HG03060 (cell line): ENCODE results near the gene OR4D1.

Source experiments
- ATAC-seq: cut with Tn5 transposase; IDR thresholded peaks from one replicate; pipeline ENCODE4 v1.9.1; 2021; ENCODE audit warnings: low read depth, moderate number of reproducible peaks; ENCODE audit not compliant: unreplicated experiment

OR4D1 gene

DNA sequence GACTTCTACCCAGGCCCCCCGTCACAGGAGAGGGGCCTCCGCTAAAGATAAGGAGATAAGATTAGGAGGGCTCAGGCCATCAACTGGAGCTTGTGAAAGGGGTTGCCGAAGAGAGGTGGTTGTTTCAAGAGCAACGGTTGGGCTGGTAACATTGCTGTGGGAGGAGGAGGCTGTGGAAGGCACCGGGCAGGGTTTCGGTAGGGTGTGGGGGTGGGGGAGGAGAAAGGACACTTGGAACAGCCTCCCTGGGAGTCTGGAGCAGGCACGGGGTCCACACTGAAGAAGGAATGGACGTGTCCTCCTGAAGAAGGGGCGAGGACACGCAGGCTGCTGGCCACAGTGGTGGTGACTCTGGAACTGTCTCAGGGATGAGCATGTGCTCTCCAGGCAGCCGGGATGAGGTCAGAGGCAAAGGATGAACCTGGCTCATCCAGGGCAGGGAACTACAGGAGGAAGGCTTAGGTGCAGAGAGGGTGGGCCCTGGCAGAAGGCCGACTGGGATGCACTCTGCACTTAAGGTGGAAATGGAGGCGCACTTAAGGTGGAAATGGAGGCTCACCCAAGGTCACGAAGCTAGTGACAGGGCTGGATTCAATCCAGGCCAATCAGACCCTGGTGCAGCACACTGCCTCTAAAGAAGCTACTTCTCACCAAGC, 43.2 kb downstream of the OR4D1 start:
- ATAC-seq, result no peak

DNA sequence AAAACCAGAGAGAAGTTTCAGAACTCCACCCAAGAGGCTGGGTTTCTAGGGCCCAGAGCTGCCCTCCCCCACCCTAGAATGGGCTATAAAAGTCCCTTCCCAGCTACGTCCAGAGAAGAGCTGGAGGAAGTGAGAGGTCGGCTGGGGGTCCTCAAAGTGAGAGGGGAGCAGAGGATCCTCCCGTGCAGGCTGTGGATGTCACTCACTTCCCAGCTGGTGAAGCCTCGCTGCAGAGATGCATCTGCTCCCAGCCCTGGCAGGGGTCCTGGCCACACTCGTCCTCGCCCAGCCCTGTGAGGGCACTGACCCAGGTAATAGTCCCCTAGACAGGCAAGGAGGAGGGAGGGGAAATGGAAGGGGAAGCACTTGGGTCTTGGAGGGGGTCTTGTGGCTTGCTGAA, 44.4 kb downstream of the OR4D1 start, which contains the start of gene EPX:
Gene EPX, plus strand, starts transcription at position 115 of the 400 bp plus-strand sequence. Its CDS starts 121 bp downstream, at position 236.
- no peak for ATAC-seq

DNA sequence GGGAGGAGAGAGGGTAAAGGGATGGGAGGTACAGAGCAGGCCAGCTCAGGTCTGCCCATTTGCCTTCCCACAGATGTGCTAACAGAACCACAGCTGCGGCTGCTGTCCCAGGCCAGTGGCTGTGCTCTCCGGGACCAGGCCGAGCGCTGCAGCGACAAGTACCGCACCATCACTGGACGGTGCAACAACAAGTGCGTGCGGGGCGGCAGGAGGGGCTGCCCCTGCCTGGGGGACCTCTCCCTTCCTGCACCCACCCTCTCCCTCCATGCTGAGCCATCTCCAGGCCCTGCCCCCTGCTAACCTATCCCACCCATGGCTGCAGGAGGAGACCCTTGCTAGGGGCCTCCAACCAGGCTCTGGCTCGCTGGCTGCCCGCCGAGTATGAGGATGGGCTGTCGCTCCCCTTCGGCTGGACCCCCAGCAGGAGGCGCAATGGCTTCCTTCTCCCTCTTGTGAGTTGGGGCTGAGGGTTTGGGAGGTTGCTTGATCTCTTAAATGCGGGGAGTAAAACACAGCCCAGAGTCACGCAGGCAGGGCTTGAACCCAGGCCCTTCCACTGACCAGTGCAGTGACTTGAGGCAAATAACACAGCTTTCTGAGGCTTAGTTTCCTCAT, 45.6 kb downstream of the OR4D1 start:
- ATAC-seq, result no peak

DNA sequence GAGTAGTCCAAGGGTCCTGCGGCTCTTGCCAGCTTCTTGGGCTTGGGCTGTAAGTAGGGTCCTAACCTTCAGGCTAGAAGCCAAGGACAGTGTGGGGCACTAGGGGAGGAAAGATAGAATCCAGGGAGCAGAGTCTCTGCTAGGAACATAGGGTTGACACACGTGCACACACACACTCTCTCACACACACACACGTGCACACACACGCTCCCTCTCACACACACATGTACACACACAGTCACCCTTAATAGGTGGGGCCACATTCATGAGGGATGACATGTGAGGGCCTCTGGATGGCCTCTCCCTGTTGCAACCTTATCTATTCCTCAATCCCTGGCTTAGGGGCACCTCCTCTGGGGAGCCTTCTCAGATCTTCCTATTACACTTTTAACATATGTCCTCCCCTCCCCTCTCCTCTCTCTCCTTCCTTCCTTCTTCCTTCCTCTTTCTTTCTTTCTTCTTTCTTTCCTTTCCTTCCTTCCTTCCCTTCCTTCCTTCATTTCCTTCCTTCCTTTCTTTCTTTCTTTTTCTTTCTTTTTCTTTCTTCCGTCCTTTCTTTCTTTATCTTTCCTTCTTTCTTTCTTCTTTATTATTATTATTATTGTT, 47.4 kb downstream of the OR4D1 start:
- ATAC-seq, result no peak

DNA sequence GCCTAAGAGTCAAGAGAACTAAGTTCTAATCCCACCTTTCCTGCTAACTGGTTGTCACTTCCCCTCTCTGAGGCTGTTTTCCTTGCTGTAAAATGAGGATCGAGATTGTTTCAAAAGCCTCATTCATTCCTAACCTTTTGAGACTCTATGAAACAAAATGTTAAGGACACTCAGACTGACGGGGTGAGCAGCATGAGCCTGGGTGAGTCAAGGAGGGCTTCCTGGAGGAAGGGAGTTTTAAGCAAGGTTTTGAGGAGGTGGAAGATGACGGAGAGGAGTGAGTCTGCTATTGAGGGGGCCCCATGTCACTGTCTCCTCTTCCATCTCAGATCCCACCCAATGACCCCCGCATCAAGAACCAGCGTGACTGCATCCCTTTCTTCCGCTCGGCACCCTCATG, 48.4 kb downstream of the OR4D1 start:
- no peak for ATAC-seq

DNA sequence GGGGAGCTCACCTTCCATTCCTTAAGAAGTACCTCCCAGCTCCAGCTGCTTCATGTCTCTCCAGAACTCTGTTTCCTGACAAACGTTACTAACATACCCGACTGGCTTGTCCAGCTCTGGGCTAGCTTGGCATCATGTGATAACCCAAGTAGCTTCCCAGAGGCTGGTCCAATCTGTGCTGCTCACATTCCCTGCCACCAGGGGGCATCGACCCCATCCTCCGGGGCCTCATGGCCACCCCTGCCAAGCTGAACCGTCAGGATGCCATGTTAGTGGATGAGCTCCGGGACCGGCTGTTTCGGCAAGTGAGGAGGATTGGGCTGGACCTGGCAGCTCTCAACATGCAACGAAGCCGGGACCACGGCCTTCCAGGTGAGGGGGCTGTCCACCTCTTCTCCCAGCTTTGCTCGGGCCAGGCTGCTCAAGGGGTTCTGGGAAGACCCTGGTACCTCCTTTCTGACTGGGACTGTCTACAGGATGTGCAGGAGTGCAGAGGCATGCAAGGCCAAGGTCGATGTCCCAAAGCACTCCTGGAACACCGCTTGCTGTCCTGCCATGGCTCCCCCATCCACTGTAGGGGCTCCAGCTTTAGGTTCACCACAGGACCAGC, 51.9 kb downstream of the OR4D1 start:
- no peak for ATAC-seq

DNA sequence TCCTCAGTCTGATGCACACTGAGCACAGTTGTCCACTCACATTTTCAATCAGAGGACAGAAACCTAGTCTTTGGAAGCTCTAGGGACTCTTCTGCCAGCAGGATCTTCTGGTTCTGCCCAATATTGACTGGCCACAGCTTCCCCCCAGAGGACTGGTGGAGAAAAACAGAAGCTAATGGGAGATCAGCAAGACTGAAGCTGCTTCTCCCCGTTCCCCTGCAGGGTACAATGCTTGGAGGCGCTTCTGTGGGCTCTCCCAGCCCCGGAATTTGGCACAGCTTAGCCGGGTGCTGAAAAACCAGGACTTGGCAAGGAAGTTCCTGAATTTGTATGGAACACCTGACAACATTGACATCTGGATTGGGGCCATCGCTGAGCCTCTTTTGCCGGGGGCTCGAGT, 54.7 kb downstream of the OR4D1 start:
- no peak for ATAC-seq

DNA sequence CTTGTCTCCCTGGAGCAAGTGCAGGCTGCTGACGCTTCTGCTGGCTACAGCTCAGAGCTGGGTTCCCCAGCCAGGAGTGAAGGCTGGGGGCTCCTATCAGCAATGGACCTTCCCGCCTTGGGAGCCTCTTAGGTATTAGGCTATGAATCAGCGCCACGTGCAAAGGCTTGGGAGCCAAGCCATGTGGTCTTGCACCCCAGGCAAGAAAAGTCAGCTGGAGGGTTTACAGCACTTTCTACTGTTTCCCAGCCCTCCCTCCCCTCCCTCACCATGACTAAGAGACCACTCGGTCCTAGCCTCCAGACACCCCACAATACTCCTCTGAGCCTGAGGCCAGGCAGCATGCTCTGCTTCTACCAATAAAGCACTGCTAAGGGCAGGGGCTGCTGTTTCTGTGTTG, 56.6 kb downstream of the OR4D1 start:
- no peak for ATAC-seq

DNA sequence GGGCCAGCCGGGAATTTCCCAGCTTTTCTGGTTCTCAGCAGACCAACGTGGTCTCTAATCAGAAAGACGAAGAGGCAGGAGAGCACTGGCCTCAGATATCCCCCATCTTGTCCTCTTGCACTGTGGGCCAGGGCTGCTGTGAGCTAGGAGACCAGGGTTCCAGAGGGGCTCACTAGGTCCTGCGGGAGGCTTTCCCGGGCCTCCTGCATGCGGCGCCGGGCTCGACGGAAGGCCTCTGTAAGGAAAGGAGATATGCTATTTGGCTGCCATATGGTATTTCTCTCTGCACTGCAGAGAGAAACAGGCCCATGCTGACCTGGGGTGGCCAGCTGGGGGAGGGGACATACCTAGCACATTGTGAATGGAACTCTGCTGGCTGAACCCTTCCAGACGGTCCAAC, 57.8 kb downstream of the OR4D1 start:
- no peak for ATAC-seq

DNA sequence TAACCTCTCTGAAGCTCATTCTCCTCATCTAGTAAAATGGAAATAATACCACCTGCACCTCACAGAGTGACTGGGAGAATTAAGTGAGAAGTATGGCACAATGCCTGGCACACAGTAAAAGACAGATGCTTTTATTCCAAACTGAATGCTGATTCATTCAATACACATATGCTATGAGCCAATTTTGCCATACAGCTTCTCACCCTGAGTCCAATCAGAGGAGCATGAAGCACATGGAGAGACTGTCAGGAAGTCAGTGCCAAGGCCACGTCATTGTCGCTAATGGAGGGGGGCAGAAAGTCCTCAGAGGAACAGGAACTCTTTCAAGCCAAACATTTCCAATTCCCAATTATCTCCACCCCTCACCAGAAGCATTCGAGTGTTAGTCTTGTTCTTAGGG, 59.3 kb downstream of the OR4D1 start:
- no peak for ATAC-seq

DNA sequence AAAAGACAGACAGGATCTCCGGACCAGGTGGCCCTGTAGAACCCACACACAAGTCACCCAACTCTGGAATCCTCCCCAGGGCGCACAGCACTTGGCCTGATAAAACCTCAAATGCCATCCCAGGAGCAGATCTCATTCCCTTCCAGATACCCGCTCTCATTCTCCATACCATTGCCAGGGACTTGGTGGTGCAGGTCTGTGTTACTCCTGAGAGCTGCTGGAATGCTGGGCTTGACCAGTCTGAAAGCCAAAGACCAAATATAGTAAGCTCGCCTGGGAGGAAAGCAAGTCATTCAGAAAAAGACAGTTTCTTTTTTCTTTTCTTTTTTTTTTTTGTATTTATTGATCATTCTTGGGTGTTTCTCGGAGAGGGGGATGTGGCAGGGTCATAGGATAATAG, 60.2 kb downstream of the OR4D1 start:
- no peak for ATAC-seq
